GM19467 (cell line): ENCODE results near the gene SNCA.

Source experiments
- ATAC-seq: cut with Tn5 transposase; IDR thresholded peaks from one replicate; pipeline ENCODE4 v1.9.1; 2021; ENCODE audit warnings: mild to moderate bottlenecking, moderate library complexity; ENCODE audit not compliant: unreplicated experiment

The SNCA gene

DNA sequence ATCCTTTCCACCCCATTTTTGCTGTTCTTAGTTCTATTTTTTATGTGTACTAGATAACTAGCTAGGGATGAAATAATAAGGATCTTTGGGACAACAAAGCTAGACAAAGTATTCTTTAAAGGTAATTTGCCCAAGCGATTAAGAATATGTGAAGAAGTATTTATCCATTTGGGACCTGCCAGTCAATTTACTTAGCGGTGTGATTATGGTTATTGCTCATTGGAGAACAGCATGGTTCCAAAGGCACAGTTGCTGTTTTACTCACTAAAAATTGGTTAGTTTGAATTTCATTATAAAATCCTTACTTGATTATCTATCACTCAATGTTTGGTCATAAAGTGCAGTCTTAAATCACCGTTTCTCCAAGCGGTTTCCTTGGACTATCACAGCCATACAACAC, 124.1 kb downstream of the SNCA start:
- no peak for ATAC-seq

DNA sequence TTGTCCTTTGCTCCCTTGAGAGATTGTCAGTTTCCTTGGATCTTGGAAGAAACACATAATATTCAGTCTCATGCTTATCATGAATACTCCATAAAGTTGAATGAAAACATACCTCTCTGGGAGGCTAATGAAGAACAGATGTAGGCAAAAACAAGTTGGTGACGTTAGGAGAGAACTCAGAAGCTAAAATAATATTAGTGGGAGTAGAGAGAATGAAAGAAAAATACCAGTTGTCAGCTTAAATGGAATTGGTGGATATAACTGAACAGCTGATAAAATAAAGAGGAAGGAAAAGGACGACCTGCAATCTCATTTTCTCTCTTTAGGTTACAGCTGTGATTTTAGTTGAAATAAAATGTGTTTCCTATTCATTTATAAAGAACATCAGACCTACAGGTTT, 124.8 kb downstream of the SNCA start:
- ATAC-seq: no peak

DNA sequence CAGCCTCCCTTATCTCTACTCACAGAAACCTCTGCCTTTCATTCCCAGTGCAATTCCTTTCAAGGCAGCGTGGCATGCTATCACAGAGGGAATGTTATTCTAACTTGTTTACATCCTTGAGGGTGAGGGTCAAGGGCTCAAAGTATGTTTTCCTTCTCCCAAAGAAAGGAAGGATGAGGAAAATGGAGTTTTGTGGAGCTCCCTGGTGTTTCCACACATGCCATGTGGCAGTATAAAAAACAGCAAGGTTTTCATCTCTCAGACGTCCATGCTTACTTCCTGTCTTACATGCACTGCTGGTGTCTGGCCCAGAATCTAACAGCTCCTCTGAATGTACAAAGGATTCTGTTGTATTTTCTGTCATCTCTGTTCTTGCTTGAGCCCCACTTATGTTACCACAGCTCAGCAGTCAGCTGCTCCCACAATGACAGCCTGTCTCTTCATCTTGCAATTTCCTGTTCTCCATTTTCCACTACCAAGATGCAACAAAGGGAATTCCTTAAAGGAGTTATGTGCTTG, 128.0 kb downstream of the SNCA start:
- ATAC-seq: no peak

DNA sequence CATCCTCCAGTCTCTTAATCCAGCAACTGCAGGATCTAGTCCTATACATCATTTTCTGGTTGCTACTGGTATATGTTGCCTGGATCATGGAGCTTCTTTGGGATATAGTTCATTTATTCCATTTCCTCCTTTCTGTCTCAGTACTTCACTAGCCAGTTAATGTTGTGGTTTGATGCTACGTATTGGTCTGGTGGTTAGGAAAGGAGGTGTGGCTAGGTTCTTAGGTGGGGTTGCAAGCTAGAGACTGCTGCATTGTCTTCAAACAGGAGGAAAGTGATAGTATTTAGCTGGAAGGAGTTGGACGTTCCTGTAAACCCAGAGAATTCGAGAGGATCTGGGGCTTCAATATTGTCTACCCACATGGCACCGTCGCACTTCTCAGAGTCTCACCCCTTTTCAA, 129.5 kb downstream of the SNCA start:
- no peak for ATAC-seq

DNA sequence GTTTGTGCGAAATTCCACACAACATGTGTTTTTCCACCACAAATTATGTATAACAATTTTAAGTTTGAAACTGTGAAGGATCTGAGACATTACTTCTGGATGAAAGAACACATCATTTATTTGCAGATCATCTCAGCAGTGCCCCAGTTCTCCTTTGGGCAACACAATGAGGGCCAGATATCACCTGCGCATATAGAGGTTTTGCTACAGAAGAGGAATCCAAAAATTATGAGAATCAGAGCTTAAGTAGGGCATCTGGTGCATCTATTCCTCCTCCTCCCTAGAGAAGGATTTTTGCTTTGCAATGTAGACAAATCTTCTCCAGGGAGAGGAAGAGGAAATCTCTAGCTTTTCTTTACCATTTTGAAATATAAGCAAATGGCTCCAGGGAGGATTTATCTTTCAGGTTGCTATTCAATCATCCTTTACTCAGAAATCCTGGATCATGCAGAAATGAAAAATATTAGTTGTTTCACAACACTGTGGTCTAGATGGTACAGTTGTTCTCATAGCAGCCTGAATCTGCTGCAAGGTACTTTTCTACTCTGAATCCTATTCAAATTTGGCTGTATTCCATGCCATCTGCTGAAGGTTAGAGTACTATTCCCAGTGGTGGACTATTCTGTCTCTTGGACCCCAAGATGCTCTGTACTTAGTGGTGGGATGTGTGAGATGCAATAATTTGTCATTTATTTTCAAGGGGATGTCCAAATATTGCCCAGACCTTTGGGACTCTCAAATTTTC, 132.1 kb downstream of the SNCA start:
- no peak for ATAC-seq

DNA sequence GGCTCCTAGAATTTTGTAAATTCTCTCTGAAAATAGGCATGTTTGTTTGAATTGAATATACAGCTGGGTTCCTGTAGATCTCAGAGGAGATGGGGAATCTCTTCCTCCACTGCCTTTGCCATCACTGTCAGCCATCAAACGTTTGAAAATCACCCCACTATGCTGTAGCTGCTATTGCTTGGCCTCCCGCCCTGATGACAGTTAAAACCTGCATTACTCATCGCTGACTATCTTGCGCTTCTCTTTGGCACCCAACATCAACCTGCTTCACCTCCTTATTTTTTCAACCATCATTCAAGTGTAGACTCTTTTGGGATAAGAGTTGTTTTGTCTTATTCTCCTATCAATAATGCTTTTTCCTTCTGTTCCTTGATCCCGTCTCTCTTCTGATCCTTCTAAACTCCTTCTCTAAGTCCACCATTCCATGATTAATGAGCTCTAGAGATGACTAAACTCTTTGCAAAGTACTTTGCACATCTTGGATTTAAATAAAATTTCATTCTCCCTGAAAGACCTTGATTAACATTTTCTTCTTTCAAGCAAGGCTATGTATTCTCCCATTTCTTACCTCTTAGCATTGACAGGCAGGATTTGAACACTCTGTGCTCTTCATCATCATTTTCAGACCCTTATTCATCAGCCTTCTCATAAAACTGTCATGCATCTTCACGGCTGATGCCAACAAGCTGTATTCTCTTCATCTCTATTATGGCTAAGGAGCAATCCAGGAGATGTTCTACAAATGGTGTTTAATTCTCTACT, 133.0 kb downstream of the SNCA start:
- ATAC-seq: no peak

DNA sequence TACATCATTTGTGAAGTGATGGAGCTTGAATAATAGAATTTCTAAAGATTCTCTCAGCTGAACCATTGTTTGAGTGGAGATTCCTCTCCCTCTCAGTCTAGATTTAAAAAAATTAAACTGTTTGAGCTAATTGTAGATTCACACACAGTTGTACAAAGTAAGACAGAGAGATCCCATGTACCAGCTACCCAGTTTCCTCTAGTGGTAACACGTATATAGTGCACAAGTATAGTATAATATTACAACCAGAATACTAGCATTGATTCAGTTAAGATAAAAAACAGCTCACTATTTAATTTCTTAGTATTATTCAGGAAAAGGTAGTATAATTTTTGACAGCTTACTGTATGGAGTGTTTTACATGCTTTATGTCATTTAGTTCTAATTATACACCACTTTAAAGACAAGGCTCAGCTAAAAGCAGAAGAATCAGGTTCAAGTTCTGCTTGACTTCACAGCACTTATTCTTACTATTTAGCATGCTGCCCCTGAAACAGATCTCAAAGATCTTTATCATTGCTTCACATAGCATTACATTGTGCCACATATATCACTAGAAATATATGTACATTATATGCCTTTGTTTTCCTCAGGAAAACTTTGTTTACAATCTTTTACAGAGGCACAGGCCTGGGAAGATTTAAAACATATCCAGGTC, 136.1 kb downstream of the SNCA start:
- ATAC-seq: no peak

DNA sequence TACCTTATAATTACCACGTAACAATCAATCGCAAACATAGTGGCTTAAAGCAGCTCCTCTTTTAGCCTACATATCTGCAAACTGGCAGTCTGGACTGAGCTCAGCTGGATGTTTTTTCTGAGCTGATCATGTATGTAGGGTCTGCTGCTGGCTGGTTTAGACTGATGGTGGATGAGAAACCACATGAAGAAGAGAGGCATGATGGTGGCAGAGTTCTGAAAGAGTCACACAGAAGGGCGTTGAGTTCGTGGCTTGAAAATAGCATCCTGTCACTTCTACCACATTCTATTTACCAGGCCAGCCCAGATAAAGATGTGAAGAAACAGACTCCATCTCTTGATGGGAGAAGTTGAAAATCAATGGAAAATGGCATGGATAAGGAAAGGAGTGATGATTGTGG, 151.3 kb downstream of the SNCA start:
- ATAC-seq: no peak

DNA sequence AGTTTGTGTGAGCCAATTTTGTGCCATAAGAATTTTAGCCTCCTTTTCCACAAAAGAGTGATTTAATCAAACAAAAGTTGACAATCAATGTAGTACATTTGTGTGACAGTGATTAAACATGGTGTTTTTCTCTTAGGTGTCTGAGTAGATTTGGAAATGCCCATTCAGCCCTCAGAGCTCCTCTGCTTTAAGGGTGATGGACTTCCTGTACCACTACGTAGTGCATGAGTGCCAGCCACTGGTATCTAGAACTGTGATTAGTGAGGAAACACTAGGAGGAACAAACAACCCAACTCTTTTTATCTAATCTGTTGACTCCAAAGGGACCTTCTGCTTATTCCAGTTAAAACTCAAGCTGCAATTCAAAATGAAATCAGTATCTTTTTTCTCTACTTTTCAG, 151.7 kb downstream of the SNCA start:
- ATAC-seq: no peak

DNA sequence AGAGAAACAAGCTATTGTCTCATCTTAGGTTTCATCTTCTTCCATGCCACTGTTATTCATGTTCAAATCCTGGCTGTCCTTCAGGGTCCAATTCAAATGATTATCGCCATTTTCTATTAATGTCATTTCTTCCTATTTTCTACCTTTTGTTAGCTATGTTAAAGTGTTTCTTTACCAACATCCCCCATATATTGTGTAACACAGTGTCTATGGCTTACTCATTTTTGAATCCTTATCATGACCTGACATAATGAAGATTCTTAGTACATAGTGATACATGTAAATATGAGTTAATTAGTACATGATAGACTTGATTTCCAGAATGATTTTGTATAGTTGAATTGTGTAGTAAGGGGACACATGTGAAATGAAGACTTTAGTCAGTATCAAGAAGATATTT, 152.4 kb downstream of the SNCA start:
- ATAC-seq: no peak

DNA sequence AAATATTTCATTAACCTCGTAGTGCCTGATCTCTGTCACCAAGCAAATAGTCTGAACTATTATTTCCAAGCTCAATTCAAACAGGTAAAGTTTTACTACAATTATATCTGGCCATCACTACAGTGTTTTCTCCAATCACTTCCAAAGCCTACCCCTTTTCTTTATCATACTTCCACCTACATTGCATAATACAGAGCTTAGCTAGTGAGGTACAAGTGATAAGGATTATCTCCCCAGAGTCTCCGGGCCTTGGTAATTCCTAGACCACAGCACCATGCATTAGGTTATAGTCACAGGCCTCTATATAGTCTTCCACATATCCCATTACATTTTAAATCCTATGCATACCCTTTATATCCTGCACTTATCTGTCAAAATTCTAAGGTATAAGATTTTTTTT, 154.2 kb downstream of the SNCA start:
- ATAC-seq: no peak

DNA sequence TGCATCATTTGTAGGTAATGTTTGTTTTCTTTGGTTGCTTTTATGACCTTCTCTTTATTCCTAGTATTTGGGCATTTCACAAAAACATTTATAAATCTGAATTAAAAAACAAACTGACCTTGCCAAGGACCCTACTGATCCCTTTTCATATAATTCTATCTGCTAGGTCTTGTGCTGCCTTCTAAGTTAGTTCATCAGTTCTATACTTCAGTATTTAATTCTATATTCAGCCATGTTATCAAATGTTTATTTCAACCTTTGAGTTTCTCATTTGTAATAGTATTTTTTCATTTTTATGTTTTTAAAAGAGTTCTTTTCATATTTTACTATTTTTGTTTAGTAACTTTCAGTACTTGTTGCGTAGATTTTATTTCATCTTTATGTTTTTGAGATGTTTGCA, 155.3 kb downstream of the SNCA start:
- no peak for ATAC-seq

DNA sequence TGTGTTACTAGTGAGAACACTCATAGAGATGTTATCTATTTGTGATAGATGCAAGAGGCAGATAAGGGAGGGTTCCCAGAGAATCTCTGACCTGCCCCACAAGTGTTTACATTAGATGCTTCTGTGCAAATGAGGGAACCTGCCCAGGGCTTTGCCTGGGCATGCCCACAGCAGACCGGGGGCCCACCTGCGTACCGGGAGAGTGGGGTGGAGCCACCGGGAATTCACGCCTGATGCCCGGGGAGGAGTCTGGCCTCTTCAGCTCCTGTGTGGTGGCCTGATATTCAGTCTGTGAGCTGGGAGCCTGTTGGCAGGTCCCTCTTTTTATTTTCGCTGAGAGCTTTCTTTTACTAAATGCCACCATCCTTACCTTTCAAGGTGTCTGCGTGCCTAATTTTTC, 155.7 kb downstream of the SNCA start:
- no peak for ATAC-seq

DNA sequence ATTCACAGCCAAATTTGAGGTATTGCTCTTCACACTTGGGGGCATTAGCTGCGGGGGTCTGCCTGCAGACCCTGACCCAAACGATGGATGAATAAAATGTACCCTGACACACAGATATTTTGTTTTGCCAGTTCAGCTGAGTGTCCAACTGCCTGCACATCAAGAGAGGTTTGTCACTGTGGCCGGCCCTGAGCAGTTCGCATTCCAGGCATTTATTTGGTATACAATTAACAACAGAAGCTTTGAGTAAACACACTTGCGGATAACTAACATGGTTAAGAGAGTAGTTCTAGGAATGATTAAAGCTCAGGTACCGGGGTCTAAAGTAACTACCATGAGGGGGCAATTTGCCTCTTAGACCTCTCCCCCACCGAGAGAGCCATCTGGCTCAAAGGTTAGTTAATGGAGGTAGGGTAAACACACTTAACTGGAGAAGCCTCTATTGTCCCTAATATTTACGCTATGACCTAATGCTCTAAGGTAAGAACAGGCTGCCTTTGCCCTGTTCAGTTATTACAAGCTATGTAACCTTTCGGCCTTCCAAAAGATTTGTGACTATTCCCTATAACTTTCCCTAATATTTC, 162.0 kb downstream of the SNCA start:
- no peak for ATAC-seq
